Measurements from ENCODE around the gene SP3.

- TF ChIP-seq GATA2 (IDR thresholded peaks at IDR 0.05; ENCODE audit: low read depth, low read length), result no peak
- TF ChIP-seq GATA3 (IDR thresholded peaks at IDR 0.05; ENCODE audit: low read depth, low read length), result no peak
Observed at GRCh38 chr2:173969886-173970285, 4.7 kb upstream of the SP3 start.

Measured in SH-SY5Y (cell line).